ENCODE data around the gene LY6G5B.

Gene LY6G5B

DNA sequence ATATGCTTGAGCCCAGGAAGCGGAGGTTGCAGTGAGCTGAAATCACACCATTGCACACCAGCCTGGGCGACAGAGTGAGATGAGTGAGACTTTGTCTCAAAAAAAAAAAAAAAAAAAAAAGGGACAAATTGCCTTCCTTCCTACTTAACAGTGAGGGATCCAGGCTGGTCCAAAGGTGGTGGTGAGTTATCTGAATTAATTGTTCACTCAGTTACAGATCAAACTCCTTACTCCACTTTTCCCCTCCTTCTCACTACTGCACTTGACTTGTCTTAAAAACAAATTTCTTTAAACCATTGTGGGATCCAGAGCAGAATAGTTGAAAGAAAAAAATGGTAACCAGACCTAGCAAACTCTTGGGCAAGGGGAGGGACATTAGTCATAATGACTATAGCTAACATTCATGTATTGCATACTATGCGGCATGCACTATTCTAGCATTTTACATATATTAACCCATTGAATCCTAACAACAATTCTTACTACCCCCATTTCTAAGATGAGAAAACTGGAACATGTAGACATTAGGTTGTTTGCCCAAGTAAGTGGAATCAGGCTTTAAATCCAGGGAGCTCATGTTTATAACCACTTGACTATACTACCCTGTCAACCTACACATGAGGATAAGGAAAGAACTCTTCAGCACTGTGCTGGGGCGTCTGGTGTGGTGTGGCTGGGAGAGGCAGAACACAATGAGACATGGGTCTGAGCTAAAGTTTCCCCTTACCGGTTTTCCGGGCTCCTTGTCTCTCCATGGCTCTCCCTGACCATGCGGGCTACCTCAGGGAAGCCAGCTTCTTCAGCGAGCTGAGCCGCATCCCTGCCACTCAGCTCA, 6.4 kb upstream of the LY6G5B start:
- peak; percentile 36 for DNase-seq (ENCODE audit: low spot score)

DNA sequence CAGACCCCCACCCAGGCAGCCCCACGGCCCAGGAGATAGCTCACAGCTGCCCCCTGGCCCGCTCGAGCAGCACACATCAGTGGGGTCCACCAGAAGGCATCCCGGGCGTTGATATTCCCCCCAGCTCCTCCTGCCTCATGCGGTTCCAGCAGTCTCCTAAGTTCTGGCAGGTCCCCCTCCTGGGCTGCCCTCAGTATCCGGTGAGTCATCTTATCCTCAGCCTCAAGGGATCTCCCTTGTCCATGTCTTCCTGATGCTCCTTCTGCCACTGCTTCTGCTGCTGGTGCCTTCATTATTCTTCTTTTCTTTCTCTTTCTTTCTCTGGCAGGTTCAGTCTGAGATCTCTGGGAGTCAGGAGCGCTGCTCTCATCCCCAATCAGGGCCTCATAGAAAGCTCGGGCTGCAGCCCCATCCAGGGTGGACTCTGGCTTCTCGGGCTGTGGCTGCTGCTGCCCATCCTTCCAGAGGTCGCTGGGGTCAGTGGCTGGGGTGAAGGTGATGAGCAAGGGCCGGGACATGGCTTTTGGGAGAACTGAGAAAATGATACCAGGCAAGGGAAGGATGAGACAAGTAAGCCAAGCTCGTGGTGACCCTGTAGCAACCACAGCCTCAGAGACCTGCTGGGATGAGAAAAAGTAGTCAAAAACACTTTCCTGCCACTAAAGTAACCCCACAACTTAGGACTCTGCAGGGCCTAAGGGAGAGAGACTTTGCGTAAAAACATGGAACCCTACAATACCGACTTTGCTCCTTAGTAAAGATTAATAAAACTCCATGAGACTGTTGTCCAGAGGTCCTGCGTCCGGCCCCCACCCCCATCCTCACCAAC, 5.6 kb upstream of the LY6G5B start:
- DNase-seq (ENCODE audit: low spot score): peak; percentile 82

DNA sequence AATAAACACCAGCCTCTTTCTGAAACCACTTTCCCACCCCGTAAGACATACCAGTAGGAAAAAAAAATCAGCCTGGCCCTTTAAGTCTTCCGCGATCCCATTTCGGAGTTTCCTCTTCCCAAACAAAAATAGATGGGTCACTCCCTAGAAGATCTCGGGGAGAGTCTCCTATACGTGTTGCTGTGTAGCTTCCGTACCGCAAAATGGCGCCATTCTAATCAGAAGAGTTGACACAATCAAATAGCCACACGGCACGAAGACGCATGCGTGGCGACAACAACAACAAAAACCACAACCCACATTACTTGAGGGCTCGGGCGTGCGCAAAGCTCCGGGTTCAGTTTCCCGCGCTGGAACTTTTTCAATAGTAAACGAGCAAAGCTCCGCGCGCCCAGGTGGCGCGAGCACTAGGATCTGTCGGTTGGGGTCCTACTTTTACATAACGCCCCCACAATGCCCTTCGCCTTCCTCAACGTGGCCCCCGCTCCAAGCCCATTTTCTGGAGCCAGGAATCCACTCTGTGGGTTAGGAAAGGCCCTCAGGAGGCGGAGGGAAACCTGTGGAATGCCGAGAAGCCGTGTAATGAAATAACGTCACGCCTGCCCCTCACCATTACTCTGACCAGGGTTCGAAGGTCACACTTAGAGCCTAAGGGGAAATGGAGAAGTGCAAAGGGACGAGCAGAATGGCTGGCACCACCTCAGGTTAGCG, 4.8 kb upstream of the LY6G5B start, which contains the start of gene GPANK1:
Gene GPANK1 (minus strand): TSS at position 208 of the 711 bp plus-strand sequence. CDS start 519 bp downstream, outside the sequence.
- peak; percentile 84 for DNase-seq (ENCODE audit: low spot score)

DNA sequence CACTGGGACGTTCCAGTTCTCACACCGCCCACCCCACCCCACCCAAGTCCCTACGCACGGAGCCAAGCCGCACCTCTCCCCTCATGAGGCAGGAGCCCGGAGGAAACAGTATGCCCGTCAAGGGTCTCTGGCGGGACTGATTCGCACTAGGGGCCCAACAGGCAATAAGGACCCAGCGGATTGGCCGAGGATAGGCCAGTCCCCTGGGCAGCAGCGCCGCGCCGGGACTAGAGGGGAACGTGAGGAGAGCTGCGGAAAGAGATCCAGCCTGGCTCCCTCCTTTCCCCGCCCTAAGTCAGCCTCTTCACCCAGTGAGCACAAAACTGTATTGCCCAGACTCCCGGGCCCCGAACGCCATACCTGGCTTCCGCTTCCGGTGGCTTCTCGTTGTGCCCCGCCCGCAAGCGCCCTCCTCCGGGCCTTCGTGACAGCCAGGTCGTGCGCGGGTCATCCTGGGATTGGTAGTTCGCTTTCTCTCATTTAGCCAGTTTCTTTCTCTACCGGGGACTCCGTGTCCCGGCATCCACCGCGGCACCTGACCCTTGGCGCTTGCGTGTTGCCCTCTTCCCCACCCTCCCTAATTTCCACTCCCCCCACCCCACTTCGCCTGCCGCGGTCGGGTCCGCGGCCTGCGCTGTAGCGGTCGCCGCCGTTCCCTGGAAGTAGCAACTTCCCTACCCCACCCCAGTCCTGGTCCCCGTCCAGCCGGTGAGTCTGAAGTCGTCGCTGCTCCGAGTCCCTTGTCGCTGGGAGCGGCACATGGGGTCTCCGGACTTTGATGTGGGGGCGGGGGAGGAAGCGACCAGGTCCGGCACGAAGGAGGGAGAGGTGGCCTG, 4.1 kb upstream of the LY6G5B start, which contains the start of gene CSNK2B:
Gene CSNK2B (plus strand): TSS at position 580 of the 836 bp plus-strand sequence. CDS start 752 bp downstream, outside the sequence.
- DNase-seq (ENCODE audit: low spot score): peak; percentile 95

DNA sequence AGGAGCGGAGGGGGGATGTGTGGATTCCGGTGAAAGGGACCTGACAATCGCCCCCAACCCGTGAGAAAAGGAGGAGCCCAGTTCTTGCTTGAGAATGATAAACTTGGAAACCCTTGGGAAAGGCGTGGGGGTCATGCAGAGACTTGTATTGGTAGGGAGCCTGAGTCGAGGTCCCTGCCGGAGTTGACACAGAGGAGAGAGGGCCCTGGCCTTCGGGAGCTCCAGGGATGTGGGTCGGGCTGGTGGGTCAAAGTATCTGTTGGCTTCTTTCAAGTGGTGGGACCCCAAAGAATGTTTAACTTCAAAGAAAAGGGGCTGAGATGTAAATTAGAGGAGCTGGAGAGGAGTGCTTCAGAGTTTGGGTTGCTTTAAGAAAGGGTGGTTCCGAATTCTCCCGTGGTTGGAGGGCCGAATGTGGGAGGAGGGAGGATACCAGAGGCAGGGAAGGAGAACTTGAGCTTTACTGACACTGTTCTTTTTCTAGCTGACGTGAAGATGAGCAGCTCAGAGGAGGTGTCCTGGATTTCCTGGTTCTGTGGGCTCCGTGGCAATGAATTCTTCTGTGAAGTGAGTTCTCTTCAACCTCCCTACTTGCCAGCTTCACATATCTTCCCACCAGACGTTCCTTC, 3.3 kb upstream of the LY6G5B start:
- DNase-seq (ENCODE audit: low spot score): no peak

DNA sequence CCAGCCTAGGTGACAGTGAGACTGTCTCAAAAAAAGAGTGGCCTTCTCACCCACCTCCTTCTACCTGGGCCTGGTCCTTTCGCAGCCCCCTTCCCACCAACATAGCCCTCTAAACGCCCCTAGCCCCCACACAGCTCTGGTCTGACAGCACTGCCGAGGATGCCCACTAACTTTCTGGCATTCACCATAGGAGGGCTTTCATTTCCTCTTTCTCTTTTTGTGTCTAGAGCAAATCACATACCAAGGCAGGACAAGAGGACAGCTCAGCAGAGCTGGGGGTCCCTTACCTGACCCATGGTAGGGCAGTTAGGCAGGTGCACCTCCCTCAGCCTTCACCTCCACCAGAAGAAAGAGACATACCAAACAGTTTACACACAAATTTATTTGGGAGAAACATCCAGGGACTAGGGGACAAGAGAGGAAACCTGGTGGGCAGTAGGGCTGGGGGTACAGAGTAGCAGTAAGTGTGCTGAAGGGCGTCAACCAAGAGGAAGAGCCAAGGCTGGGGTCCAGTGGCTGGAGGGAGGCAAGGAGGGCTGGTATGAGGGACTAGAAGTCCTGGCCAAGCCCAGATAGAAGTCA, 6.6 kb downstream of the LY6G5B start:
- no peak for DNase-seq (ENCODE audit: low spot score)

DNA sequence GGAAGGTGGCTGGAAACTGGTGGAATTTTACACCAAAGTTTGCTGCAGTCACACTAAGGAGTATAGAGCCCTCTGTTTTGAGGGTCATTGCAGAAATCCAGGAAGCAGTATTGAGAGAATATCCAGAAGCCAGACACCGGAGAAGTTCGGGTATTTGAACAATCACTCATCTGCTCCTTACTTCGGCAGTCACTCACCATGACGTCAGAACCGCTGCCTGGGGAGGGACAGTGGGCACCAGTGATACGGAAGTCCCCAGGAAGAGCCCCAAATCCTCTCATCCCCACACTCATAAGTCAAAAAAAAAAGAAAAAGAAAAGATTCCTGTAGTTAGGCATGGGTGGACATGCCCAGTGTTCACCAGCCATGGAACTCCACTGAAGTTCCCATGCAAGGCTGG, 7.1 kb downstream of the LY6G5B start:
- no peak for DNase-seq (ENCODE audit: low spot score)

DNA sequence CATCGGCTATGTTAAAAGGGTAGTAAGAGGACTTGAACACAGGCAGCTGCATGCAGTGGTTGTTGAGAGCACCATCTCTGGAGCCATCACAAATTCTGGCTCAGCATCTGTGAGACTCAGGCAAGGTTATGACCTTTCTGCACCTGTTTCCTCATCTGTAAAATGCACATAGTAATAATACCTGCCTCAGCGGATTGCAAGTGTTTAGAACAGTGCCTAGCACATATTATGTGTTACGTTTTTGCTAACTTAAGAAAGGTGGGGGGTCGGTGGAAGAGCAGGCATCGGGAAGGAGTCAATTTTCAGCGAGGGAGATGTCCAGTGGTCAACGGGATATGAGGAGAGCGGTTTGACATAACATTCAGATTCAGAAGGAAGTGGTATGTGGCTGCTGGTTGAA, 8.2 kb downstream of the LY6G5B start:
- no peak for DNase-seq (ENCODE audit: low spot score)

DNA sequence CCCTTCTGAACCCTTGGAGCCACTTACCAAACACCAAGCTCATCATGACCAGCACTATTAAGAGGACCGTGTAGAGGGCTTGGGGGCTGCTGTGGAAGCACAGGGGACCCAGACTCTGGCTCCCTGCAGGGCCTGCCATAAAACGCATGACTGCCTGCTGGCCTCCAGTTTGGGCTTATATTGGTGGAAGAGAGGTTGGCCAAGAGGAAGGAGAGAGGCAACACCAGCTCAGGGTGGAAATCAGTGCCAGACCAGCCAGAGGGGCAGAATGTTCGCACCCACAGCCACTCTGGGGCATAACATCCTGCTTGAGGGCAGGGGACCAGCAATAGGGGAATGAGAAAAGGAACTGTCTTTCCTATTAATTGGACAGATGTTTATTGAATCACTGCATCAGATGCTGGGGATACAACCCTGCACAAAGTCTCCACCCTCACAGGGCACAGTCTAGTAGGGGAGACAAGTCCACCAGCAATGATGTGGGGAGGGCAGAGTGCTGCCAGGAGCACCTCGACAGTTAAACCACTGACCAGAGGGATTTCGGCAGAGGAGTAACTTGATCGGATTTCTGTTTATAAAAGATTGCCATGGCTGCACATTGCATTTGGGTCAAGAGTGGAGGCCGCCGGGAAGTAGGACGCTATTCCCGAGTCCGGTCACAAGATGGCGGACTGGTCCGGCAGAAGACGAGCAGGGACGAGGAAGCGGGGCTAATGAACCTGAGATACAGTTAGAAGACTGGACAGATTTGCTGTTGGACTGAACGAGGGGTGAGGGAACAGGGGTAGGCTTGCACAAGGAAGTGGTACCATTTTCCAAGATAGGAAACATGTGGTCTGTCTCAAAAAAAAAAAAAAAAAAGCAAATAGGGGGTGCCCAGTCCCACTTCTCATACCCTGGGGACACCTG, 10.7 kb downstream of the LY6G5B start, which contains the start of gene LY6G5C:
Gene LY6G5C (minus strand): TSS at position 842 of the 909 bp plus-strand sequence. CDS start 694 bp downstream, at position 148.
- peak; percentile 90 for DNase-seq (ENCODE audit: low spot score)

DNA sequence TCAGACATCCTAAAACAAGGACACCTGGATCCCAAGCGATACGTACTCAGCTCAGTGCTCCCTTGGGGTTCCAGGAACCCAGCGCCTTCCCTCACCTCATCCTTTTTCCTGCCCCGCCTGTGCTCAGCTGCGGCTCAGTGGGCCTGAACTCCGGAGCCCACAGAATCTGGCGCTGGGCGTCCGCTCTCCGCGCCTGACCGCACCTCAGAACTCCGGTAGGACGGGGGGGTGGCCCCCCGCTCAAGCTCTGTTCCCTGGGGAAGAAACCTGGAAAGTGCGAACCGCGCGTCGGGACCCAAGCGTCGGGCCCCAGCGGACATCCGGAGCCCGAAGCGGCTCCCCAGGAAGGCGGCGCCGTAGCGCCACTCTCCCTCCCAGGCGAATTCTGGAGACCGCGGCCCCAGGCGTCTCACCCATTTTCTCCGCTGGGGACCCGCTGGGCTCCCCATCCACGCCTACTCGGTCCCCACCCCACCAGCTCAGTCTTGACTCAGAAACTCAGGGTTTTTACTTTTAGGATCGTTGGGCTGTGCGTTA, 11.4 kb downstream of the LY6G5B start:
- peak; percentile 57 for DNase-seq (ENCODE audit: low spot score)

DNA sequence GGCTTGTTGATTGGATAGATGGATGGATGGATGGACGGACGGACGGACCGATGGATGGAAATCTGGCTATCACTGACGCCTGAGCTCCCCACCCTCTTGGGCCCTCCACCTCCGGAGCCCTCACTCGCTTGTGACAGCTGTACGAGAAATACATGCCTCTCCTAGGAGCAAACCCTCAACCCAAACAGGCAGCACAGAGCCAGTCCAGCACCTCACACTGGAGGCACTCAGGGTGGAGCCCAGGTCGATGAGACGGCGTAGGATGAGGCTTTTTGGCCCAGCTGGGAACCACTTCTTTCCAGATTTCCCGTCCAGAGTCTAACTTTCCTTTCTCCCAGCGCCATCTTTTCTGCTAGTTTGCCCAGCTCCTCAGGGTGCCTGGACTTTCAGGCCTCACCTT, 13.8 kb downstream of the LY6G5B start:
- no peak for DNase-seq (ENCODE audit: low spot score)

DNA sequence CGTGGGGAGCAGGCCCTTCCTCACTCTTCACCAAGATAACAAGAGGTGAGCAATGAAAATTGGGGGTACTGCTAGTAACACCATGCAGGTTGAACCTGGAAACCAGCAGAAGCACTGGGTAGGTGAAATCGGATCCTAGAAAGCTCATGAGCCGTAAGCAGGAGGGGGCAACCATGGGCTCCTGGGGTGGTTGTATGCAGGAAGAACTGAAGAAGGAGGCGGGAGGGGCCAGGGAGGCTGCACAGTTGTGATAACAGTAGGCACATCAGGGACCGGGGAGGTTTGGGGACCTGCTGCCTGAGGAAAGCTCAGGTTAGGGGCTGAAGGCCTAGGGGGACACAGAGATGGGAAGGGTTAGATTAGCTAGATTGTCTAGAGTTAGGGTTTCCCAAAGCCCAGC, 16.7 kb downstream of the LY6G5B start:
- no peak for DNase-seq (ENCODE audit: low spot score)

DNA sequence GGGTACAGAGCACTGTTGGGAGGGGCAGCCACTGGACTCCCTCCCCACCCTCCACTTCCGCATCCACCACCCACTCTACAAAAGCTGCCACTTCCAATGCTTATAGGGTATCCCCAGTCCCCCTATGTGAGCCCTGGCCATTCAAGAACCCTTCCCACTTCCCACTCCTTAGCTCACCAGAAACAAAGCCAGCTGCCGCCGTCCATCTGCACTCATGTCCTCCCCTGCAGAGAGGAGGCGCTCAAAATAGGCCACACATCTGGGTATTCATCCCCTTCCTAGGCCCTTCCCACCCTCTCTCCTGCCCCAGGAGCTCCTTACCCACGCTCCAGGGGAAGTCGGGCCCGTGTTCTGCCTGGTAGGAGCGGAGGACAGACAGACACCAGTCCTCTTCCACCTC, 17.5 kb downstream of the LY6G5B start:
- no peak for DNase-seq (ENCODE audit: low spot score)

DNA sequence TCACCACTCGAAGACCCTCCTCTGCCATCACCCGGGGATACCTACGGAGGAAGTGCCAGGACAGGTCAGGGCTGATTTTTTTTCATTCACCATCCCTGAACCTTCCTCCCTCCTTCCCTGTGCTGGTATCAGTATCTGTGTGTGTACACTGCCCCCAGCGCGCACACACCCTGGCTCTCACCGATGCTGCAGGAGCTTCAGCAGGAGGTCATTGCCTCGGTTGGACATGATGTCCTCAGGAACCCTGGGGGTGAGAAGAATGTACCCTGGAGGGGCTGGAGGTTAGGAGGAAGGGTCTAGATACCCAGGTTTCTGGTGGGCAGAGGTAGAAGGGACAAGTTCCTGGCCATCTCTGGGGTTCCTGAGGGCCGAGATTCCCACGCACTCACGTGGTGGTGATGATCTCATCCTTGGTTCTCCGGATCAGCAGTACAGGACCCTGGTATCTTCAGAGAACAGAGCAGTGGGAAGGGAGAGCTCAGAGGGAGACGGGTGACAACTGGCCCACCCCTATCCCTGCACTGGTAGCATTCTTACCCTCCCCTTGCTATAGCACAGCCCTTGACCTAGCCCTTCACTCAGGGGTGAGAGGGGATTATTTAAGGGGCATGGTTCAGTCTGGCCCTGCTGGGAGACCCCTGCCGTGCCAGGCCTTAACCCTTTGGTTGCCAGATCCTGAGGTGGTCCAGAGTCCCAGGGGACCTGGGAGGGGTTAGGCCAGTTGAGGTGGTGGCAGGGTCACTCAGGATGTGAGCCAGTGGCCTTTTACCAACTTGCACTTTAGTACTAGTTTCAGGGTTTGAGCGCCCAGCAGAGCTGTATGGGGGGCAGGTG, 18.3 kb downstream of the LY6G5B start:
- no peak for DNase-seq (ENCODE audit: low spot score)

DNA sequence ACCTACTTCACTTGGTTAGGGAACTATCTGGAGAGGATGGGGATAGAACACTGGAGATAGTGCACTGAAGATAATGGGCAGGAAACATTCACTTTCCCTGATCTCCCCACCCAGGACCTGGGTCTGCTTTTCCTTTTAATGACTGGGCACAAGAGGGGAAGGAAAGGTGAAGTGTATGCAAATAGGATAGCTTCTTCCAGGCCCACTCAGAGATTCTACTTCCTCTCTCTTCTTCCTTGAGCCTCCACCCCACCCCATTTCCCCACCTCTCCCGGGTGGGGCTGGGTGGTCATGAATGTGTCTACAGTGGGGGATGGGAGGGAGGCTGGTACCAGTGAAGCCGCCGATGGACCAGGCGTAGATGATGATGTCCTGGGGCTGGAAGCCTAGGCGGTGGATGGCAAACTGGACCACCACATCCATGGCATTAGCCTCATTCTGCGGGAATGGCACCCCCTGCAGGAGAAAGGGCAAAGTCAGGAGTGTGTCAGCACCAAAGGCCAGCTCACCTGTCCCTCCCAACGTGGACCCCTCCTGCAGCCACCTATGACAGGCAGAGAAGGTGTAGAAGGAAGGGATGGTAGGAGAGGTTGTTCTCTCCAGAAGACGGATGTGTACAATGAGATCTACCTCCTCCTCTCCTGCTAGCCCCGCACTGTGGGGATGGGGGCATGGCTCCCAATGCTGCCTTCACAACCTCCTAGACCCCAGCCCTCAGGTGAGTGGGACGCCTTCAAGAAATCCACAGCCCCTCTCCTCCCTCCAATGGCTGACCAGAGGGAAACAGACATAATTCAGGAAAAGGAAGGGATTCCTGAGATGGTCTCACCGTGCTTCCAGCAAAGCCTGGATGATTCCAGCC, 19.7 kb downstream of the LY6G5B start:
- no peak for DNase-seq (ENCODE audit: low spot score)

DNA sequence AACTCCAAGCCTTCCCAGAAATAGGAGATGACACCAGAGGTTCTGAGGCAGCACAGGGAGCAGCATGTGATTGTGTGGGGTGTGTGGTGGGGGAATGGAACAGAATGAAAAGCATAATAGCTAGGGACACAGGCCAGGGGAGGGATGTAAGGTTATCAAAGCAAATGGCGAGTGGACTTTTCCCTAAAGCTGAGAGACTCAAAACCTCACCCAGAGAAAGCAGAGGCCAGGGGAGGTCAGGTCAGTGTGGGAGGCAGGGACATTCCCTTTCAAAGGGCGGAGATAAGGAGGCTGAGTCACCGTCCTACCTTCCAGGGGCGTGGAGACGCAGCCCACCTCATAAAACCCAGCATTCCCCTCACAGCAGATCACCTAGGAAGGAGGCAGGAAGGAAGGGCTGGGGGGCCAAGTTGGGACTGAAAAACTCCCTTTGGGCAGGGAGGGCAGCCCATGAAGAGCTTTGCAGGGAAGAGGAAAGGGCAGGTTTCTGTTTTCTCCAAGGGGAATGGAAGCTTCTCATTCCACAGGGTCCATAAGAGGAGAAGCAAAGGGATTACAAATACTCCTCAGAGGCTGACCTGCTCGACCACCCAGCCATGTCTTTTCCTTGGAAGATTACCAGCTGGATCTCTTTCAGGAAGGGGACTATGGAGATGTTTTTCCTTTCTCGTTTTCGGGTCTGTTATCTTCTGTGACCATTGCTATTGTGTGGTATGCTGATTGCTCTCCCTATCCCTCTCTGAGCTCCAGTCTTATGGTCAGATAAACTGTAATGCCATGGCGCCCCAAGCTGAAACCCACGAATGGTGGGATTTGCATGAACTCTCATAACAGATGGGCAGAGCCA, 20.7 kb downstream of the LY6G5B start:
- DNase-seq (ENCODE audit: low spot score): no peak

Measured in AG08396 (cell line).